C4-2B (cell line): Measurements from ENCODE around the gene C17orf78.
A peak's percentile ranks its signal among the peaks of the same experiment; 100 is the strongest.

ENCODE experiments used
- CTCF ChIP-seq: fragments of 450-650 bp; conservative IDR thresholded peaks from 2 replicates; pipeline ENCODE4 v1.5.1; 2017; ENCODE audit warnings: mild to moderate bottlenecking
- ZFX ChIP-seq: fragments of 450-650 bp; IDR thresholded peaks from 2 replicates; pipeline ENCODE4 v1.6.1; 2017

GRCh38 chr17:37413875-37414519 is 38.2 kb downstream of the C17orf78 start:
- peak; percentile 59 for TF ChIP-seq CTCF
- TF ChIP-seq ZFX = no peak
